ENCODE results near the gene KLHL40. TPM values are rescaled to one million over a fixed set of nuclear protein-coding genes. Genes with fewer than 3 reads are reported as not detected.

KLHL40 gene, protein sequence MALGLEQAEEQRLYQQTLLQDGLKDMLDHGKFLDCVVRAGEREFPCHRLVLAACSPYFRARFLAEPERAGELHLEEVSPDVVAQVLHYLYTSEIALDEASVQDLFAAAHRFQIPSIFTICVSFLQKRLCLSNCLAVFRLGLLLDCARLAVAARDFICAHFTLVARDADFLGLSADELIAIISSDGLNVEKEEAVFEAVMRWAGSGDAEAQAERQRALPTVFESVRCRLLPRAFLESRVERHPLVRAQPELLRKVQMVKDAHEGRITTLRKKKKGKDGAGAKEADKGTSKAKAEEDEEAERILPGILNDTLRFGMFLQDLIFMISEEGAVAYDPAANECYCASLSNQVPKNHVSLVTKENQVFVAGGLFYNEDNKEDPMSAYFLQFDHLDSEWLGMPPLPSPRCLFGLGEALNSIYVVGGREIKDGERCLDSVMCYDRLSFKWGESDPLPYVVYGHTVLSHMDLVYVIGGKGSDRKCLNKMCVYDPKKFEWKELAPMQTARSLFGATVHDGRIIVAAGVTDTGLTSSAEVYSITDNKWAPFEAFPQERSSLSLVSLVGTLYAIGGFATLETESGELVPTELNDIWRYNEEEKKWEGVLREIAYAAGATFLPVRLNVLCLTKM
- not detected for total RNA-seq

DNA sequence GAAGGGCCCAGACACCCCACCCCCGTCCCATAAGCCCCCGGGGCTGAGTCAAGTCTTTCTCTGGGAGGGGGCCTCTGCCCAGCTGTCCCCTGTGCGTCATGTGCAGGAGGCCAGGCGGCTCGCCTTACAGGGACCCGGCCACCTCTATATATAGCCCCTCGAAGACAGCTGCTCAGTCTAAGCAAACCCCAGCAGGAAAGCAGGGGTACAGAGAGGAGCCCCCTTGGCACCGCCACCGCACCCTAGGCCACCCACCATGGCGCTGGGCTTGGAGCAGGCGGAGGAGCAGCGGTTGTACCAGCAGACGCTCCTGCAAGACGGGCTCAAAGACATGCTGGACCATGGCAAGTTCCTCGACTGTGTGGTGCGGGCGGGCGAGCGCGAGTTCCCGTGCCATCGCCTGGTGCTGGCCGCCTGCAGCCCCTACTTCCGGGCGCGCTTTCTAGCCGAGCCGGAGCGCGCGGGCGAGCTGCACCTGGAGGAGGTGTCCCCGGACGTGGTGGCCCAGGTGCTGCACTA, at the start of gene KLHL40:
KLHL40 (plus strand) TSS at position 175 of the 519 bp plus-strand sequence; CDS start at position 257, 82 bp downstream.
- Histone ChIP-seq H3K9me3 (no peaks in the 10 kb centered on the region), H3K4me1 (peaks cover 26% of the 10 kb centered on the region), H3K4me3 (peak within 1 kb of the TSS; percentile 28), H3K36me3 (no peaks in the 10 kb centered on the region), H3K27me3 (peaks cover 8% of the 10 kb centered on the region), H3K27ac (peak within 1 kb of the TSS; percentile 52)
- DNase-seq (ENCODE audit: low spot score in 2 of 2) = peak in 1 of 2 donors; percentile 62
- TF ChIP-seq POLR2A (IDR thresholded peaks at IDR 0.05) = no peak
- no peak for TF ChIP-seq POLR2AphosphoS5 (IDR thresholded peaks at IDR 0.05)
- TF ChIP-seq EP300 (IDR thresholded peaks at IDR 0.05) = no peak
- TF ChIP-seq, protein P1, sequence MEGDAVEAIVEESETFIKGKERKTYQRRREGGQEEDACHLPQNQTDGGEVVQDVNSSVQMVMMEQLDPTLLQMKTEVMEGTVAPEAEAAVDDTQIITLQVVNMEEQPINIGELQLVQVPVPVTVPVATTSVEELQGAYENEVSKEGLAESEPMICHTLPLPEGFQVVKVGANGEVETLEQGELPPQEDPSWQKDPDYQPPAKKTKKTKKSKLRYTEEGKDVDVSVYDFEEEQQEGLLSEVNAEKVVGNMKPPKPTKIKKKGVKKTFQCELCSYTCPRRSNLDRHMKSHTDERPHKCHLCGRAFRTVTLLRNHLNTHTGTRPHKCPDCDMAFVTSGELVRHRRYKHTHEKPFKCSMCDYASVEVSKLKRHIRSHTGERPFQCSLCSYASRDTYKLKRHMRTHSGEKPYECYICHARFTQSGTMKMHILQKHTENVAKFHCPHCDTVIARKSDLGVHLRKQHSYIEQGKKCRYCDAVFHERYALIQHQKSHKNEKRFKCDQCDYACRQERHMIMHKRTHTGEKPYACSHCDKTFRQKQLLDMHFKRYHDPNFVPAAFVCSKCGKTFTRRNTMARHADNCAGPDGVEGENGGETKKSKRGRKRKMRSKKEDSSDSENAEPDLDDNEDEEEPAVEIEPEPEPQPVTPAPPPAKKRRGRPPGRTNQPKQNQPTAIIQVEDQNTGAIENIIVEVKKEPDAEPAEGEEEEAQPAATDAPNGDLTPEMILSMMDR (IDR thresholded peaks at IDR 0.05) = no peak
- WGBS = 66% methylated on average over 23 of the region's 34 CpGs

DNA sequence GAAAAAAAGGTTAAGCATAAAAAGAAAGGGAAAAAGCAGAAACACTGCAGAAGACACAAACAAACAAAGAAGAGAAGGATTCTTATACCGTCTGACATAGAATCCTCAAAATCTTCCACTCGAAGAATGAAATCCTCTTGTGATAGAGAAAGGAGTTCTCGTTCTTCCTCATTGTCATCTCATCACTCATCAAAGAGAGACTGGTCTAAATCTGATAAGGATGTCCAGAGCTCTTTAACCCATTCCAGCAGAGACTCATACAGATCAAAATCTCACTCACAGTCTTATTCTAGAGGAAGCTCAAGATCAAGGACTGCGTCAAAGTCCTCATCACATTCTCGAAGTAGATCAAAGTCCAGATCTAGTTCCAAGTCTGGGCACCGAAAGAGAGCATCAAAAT, 48.3 kb upstream of the KLHL40 start:
- H3K4me1 ChIP-seq = no peaks in the 10 kb centered on the region
- H3K27ac ChIP-seq = no peak overlapping the region
- 88% methylated on average over 6 of the region's 6 CpGs for WGBS
- H3K36me3 ChIP-seq = peaks cover 93% of the 10 kb centered on the region
- DNase-seq (ENCODE audit: low spot score in 2 of 2) = no peak
- H3K4me3 ChIP-seq = no peak overlapping the region
- TF ChIP-seq, protein P1 (IDR thresholded peaks at IDR 0.05) = no peak
- TF ChIP-seq EP300 (IDR thresholded peaks at IDR 0.05) = no peak
- no peak for TF ChIP-seq POLR2A (IDR thresholded peaks at IDR 0.05)
- no peak for TF ChIP-seq POLR2AphosphoS5 (IDR thresholded peaks at IDR 0.05)
- H3K9me3 ChIP-seq = no peaks in the 10 kb centered on the region
- no peaks in the 10 kb centered on the region for H3K27me3 ChIP-seq

DNA sequence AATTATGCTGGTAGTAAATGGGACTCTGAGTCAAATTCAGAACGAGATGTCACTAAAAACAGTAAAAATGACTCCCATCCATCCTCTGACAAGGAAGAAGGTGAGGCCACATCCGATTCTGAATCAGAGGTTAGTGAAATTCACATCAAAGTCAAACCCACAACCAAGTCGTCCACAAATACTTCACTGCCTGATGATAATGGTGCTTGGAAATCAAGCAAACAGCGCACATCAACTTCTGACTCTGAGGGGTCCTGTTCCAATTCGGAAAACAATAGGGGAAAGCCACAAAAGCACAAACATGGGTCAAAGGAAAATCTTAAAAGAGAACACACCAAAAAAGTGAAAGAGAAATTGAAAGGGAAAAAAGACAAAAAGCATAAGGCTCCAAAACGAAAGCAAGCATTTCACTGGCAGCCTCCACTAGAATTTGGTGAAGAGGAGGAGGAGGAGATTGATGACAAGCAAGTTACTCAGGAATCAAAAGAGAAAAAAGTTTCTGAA, 46.9 kb upstream of the KLHL40 start:
- no peaks in the 10 kb centered on the region for H3K27me3 ChIP-seq
- TF ChIP-seq EP300 (IDR thresholded peaks at IDR 0.05) (no peak), POLR2A (IDR thresholded peaks at IDR 0.05) (no peak), POLR2AphosphoS5 (IDR thresholded peaks at IDR 0.05) (no peak)
- TF ChIP-seq, protein P1 (IDR thresholded peaks at IDR 0.05) = no peak
- peaks cover 93% of the 10 kb centered on the region for H3K36me3 ChIP-seq
- 76% methylated on average over 6 of the region's 6 CpGs for WGBS
- H3K4me1 ChIP-seq = no peaks in the 10 kb centered on the region
- H3K9me3 ChIP-seq = no peaks in the 10 kb centered on the region
- no peak for DNase-seq (ENCODE audit: low spot score in 2 of 2)
- H3K4me3 ChIP-seq = no peak overlapping the region
- H3K27ac ChIP-seq = no peak overlapping the region

DNA sequence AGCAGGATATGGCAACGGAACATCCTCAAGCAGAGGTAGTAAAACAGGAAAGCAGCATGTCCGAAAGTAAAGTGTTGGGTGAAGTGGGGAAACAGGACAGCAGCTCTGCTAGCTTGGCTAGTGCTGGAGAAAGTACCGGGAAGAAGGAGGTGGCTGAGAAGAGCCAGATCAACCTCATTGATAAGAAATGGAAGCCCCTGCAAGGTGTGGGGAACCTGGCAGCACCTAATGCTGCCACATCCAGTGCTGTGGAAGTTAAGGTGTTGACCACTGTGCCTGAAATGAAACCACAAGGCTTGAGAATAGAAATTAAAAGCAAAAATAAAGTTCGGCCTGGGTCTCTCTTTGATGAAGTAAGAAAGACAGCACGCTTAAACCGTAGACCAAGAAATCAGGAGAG, 46.1 kb upstream of the KLHL40 start:
- no peak for DNase-seq (ENCODE audit: low spot score in 2 of 2)
- H3K27me3 ChIP-seq = no peaks in the 10 kb centered on the region
- H3K36me3 ChIP-seq = peaks cover 94% of the 10 kb centered on the region
- H3K9me3 ChIP-seq = no peaks in the 10 kb centered on the region
- no peak overlapping the region for H3K27ac ChIP-seq
- WGBS = 86% methylated on average over 6 of the region's 6 CpGs
- no peak for TF ChIP-seq POLR2A (IDR thresholded peaks at IDR 0.05)
- TF ChIP-seq, protein P1 (IDR thresholded peaks at IDR 0.05) = no peak
- TF ChIP-seq EP300 (IDR thresholded peaks at IDR 0.05) = no peak
- TF ChIP-seq POLR2AphosphoS5 (IDR thresholded peaks at IDR 0.05) = no peak
- no peak overlapping the region for H3K4me3 ChIP-seq
- H3K4me1 ChIP-seq = no peaks in the 10 kb centered on the region

DNA sequence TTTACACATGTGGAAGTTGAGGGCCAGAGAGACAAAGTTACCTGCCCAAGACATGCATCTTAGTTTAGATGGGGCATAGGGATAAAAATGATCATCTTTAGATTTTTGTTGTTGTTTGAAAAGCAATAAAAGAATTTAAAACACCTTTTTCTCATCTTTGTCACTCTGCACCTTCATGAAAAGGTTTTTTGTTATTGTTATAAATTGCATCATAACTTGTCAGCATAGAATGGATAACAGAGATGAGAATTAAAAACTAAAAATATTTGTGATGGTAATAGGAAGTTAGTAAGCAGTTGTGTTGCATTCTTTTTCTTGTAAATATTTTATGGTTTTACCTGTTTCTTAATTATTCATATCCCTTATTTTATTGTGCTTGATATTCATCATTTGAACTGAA, 45.2 kb upstream of the KLHL40 start:
- TF ChIP-seq POLR2AphosphoS5 (IDR thresholded peaks at IDR 0.05) (no peak), POLR2A (IDR thresholded peaks at IDR 0.05) (no peak), EP300 (IDR thresholded peaks at IDR 0.05) (no peak)
- TF ChIP-seq, protein P1 (IDR thresholded peaks at IDR 0.05) = no peak
- Histone ChIP-seq H3K9me3 (no peaks in the 10 kb centered on the region), H3K27me3 (no peaks in the 10 kb centered on the region), H3K36me3 (peaks cover 94% of the 10 kb centered on the region), H3K27ac (no peak overlapping the region), H3K4me1 (no peaks in the 10 kb centered on the region), H3K4me3 (no peak overlapping the region)
- DNase-seq (ENCODE audit: low spot score in 2 of 2) = no peak

Measured in suprapubic skin (tissue), 4 donors.